Naive thymus-derived CD8-positive, alpha-beta T cell (primary cell): ENCODE results near the gene BRSK2. TPM values are rescaled to one million over a fixed set of nuclear protein-coding genes. Genes with fewer than 3 reads are reported as not detected.

Experiments used
- polyA plus RNA-seq, 3 donors: library from polyadenylated mRNA; unstranded; fragments of 300-500 nt; fragmentation: Illumina TruSeq; gene quantifications; one replicate each; pipeline ENCODE4 v1.2.3, GENCODE V29; 2021
- total RNA-seq, 8 experiments: library from RNA in 2 of 8; stranded (reverse) in 2 of 8; gene quantifications; one replicate each; pipeline ENCODE4 v1.2.3 and lab custom pipeline; 2021 to 2026

BRSK2 gene
- total and polyA plus RNA-seq, 5 experiments from 2014 or later: 0.42 to 1.3 TPM; not detected in 3

Other genes starting within 250 kb of the BRSK2 start
- not detected for gene MUC5AC, start 232.0 kb upstream of the BRSK2 start, total RNA-seq
- not detected for gene MUC5AC, start 232.0 kb upstream of the BRSK2 start, polyA plus RNA-seq
- not detected for gene MUC5B, start 166.9 kb upstream of the BRSK2 start, total RNA-seq
- not detected for gene MUC5B, start 166.9 kb upstream of the BRSK2 start, polyA plus RNA-seq
- 10 to 100 TPM; 33.8 to 38.6 TPM for gene TOLLIP, start 80.3 kb upstream of the BRSK2 start, total RNA-seq
- 10 to 100 TPM; 21.4 to 27.6 (median 23.4) TPM for gene TOLLIP, start 80.3 kb upstream of the BRSK2 start, polyA plus RNA-seq
- 10 to 100 TPM; 75.6 to 84.3 TPM for gene MOB2, start 96.8 kb downstream of the BRSK2 start, total RNA-seq
- gene MOB2, start 96.8 kb downstream of the BRSK2 start, polyA plus RNA-seq: 10 to 100 TPM; 29.1 to 47.9 (median 37.7) TPM
- gene DUSP8, start 182.3 kb downstream of the BRSK2 start, total RNA-seq: 1 to 10 TPM; 3.1 to 5.1 TPM
- gene DUSP8, start 182.3 kb downstream of the BRSK2 start, polyA plus RNA-seq: under 1 TPM in 2 of 3 donors, not detected in 1; 0.17 to 0.39 TPM
- gene KRTAP5-1, start 195.3 kb downstream of the BRSK2 start, total RNA-seq: not detected
- not detected for gene KRTAP5-1, start 195.3 kb downstream of the BRSK2 start, polyA plus RNA-seq
- not detected for gene KRTAP5-2, start 208.4 kb downstream of the BRSK2 start, total RNA-seq
- not detected for gene KRTAP5-2, start 208.4 kb downstream of the BRSK2 start, polyA plus RNA-seq
- gene KRTAP5-3, start 218.5 kb downstream of the BRSK2 start, total RNA-seq: not detected
- not detected for gene KRTAP5-3, start 218.5 kb downstream of the BRSK2 start, polyA plus RNA-seq
- gene KRTAP5-4, start 232.2 kb downstream of the BRSK2 start, total RNA-seq: not detected
- not detected for gene KRTAP5-4, start 232.2 kb downstream of the BRSK2 start, polyA plus RNA-seq
- not detected for gene KRTAP5-5, start 239.8 kb downstream of the BRSK2 start, total RNA-seq
- not detected for gene KRTAP5-5, start 239.8 kb downstream of the BRSK2 start, polyA plus RNA-seq